B cell (primary cell): ENCODE data around the gene TUBG1.

ENCODE experiments used
- EZH2 ChIP-seq: IDR thresholded peaks from 2 replicates; pipeline ENCODE4 v1.6.1; 2012; ENCODE audit warnings: borderline replicate concordance, low read depth, mild to moderate bottlenecking, moderate library complexity, low read length; ENCODE audit not compliant: insufficient read depth, poor library complexity, severe bottlenecking
- TF ChIP-seq, protein P1 (sequence below): fragments of 200-600 bp; IDR thresholded peaks from one replicate; pipeline ENCODE4 v1.8.0; 2022; ENCODE audit warnings: antibody characterized with exemption, mild to moderate bottlenecking

GRCh38 chr17:42647778-42648177, 38.3 kb downstream of the TUBG1 start:
- TF ChIP-seq, protein P1, sequence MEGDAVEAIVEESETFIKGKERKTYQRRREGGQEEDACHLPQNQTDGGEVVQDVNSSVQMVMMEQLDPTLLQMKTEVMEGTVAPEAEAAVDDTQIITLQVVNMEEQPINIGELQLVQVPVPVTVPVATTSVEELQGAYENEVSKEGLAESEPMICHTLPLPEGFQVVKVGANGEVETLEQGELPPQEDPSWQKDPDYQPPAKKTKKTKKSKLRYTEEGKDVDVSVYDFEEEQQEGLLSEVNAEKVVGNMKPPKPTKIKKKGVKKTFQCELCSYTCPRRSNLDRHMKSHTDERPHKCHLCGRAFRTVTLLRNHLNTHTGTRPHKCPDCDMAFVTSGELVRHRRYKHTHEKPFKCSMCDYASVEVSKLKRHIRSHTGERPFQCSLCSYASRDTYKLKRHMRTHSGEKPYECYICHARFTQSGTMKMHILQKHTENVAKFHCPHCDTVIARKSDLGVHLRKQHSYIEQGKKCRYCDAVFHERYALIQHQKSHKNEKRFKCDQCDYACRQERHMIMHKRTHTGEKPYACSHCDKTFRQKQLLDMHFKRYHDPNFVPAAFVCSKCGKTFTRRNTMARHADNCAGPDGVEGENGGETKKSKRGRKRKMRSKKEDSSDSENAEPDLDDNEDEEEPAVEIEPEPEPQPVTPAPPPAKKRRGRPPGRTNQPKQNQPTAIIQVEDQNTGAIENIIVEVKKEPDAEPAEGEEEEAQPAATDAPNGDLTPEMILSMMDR: no peak
- TF ChIP-seq EZH2: no peak
